OCI-LY7 (cell line): ENCODE data around the gene ELFN1.

Experiments
- CTCF ChIP-seq: fragments of 200-600 bp; sonication (generic); conservative IDR thresholded peaks from 2 replicates; pipeline ENCODE4 v1.5.1; 2014; ENCODE audit warnings: mild to moderate bottlenecking, antibody characterized with exemption, low read length, moderate library complexity, mixed read lengths
- EZH2phosphoT487 ChIP-seq: fragments of 200-600 bp; sonication (generic); IDR thresholded peaks from 2 replicates; pipeline ENCODE4 v1.6.1; 2018; ENCODE audit warnings: low read depth, borderline replicate concordance, mild to moderate bottlenecking, mixed run types, antibody characterized with exemption, low read length, moderate library complexity, mixed read lengths

- no peak for TF ChIP-seq CTCF
- no peak for TF ChIP-seq EZH2phosphoT487
These were observed 1.7 kb downstream of the ELFN1 start for GRCh38 chr7:1671594-1672451.
